Measurements from ENCODE around the gene DNAJC6.
"Not testable (repeated sequence)": the region's sequence is repeated elsewhere in the genome, so short reads cannot be mapped to it uniquely, and the experiment has no call there.

DNAJC6 gene

GRCh38 chr1:65431111-65431705 is 121.9 kb downstream of the DNAJC6 start:
- DNase-seq (ENCODE audit: low read depth) = no peak

DNA sequence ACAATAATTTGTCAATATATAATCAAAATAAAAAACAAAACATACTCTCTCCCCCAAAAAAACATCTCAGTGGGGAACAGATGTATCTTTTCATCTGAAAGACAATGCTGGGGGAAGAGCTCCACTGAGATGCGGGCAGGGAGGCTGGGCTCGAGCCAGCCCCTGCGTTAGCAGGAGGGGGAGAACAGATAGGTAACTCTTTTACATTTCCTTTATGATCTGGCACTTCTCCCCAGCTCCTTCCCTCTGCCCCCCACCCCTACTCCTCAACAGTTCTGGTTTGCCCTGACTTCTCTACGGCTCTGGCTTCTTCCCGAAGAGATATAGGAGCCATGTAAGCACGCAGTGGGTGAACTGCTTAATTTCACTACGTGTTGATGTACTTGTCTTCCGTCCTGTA is 123.6 kb downstream of the DNAJC6 start:
- DNase-seq (ENCODE audit: low read depth) = no peak

GRCh38 chr1:65434255-65434654 is 124.9 kb downstream of the DNAJC6 start:
- no peak for DNase-seq (ENCODE audit: low read depth)

GRCh38 chr1:65434760-65435159 is 125.4 kb downstream of the DNAJC6 start:
- DNase-seq (ENCODE audit: low read depth) = no peak

DNA sequence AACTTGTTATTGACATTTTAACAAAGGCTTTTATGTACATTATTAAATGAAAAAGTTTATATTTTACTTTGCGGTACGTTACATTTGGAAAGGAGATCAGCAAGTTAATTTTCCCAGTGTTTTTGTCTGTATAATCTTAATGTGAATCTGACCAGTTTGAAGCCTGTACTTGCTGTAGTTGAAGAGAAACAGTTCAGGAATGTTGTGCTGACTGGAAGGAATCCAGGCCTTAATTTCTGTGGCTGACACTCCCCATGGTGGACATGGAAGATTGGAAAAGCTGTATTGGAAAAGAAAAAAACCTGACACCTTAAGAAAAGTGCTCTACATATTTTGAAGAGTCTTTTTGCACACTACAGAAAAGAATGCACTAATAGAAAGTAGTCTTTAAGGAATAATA is 126.6 kb downstream of the DNAJC6 start:
- no peak for DNase-seq (ENCODE audit: low read depth)

- DNase-seq (ENCODE audit: low read depth) = no peak
These were observed 128.3 kb downstream of the DNAJC6 start for GRCh38 chr1:65437616-65438015.

DNA sequence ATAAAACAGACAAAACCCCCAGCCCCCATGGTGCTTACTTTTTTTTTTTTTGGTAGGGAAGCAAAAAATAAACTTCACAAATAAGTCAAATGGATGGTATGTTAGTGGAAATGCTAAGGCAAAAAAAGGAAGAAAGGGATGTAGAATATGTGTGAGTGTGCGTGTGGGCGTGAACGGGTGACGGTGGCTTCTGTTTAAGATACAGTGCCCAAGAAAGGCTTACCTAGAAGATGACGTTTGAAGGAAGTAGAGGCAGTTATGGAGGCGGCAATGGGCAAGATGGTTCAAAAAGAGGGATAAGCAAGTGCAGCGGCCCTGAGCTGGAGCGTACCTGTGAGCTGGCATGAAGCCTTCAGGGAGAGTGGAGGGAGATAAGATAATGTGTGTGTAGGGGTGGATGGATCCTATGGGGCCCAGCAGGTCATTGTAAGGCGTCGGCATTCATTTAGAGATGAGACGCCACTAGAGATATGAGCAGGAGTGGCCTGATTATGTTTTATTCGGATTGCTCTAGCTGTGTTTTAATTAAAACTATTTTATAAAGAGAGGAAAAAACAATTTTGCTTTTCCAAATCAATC is 131.1 kb downstream of the DNAJC6 start:
- no peak for DNase-seq (ENCODE audit: low read depth)

DNA sequence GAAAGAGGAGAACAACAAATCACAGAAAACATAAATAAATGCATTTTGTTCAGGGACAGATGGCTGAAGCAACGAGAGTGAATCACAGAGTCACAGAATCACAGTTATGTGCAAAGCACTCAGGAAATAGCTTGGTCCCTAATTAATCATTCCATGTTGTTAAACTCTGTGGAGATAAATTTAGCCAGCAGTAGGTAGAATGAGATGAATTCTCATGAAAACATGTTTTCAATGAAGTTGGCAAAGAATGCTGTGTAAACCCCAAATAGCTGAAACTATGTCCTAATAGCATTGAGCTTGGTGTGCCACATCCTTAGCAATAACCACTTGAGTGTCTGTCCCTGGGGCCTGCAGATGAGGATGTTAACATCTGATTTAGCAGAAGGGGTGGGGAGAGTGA is 131.6 kb downstream of the DNAJC6 start:
- no peak for DNase-seq (ENCODE audit: low read depth)

- no peak for DNase-seq (ENCODE audit: low read depth)
These were observed 132.1 kb downstream of the DNAJC6 start for GRCh38 chr1:65441464-65441863.

DNA sequence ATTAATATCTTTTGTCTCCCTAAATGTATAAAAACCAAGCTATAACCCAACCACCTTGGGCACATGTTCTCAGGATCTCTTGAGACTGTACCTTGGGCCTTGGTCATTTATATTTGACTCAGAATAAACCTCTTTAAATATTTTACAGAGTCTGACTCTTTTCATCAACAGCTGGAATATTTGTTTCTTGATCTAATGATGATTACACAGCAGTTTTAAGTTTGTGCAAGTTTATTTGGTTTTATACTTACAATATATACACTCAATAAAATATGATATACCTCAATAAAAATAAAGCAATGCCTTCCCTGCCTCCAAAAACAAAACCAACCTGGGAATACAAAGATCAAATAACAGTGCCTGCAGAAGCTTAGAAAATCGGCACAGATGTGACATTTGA is 133.1 kb downstream of the DNAJC6 start:
- DNase-seq (ENCODE audit: low read depth) = no peak

DNA sequence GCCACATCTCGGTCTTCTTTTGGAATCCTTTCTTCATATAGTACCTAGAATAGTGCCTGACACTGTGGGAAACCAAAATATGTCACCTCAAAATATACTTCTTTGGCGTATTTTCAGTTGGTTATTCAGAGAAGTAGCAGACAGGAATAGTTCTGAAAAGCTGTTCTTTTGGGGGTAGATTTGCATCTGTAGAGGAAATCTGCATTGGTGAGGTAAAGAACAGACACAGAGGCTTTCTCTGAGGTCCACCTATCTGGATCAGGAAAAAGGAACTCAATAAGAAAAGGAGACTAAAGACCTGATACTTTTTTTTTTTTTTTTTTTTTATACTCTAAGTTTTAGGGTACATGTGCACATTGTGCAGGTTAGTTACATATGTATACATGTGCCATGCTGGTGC is 134.3 kb downstream of the DNAJC6 start:
- DNase-seq (ENCODE audit: low read depth) = no peak

GRCh38 chr1:65444128-65444640 is 134.8 kb downstream of the DNAJC6 start:
- DNase-seq (ENCODE audit: low read depth) = no peak

GRCh38 chr1:65445837-65446236 is 136.5 kb downstream of the DNAJC6 start:
- DNase-seq (ENCODE audit: low read depth) = no peak

DNA sequence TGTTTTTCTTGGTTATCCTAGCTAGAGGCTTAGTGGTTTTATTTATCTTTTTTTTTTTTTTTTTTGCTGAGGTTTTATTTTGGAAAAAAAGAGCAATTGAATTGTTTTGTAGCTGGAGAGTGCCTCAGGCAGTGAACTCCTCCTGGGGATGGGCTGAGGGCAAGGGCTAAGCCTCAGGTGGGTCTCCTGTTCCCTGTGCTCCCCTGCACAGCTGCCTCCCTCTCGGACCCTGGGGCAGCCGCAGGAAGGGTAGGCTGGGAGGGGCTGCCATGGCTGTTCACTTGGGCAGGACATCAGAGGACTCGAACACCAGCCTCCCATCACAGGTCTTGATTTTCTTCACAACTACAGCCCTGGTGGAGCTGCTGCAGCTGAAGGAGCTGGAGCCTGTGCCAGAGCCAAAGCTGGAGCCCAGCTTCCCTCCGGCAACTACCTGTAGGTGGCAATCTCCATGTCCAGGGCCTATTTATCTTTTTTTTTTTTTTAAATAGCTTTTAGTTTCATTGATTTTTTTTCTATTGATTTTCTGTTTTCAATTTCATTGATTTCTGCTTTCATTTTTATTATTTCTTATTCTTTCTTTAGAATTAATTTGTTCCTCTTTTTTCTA is 140.0 kb downstream of the DNAJC6 start:
- no peak for DNase-seq (ENCODE audit: low read depth)

DNA sequence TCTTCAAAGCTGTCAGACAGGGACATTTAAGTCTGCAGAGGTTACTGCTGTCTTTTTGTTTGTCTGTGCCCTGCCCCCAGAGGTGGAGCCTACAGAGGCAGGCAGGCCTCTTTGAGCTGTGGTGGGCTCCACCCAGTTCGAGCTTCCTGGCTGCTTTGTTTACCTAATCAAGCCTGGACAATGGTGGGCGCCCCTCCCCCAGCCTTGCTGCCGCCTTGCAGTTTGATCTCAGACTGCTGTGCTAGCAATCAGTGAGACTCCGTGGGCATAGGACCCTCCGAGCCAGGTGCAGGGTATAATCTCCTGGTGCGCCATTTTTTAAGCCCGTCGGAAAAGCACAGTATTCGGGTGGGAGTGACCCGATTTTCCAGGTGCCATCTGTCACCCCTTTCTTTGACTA is 146.3 kb downstream of the DNAJC6 start:
- not testable (repeated sequence) for DNase-seq (ENCODE audit: low read depth)

DNA sequence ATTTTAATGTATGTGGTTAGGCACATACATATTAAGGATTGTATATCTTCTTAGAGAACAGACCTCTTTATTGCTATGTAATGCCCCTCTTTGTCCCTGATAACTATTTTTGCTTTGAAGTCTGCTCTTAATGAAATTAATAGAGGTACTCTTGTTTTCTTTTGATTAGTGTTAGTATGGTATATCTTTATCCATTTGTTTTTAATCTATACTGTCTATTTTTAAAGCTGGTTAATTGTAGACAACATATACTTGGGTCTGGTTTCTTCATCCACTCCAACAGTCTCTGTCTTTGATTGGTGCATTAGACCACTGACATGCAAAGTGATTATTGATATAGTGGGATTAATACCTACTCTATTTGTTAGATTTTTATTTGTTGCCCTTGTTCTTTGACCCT is 147.1 kb downstream of the DNAJC6 start:
- DNase-seq (ENCODE audit: low read depth) = no peak

GRCh38 chr1:65457868-65458267 is 148.5 kb downstream of the DNAJC6 start:
- DNase-seq (ENCODE audit: low read depth) = no peak

- DNase-seq (ENCODE audit: low read depth) = no peak
These were observed 149.5 kb downstream of the DNAJC6 start for GRCh38 chr1:65458730-65459396.

- DNase-seq (ENCODE audit: low read depth) = no peak
These were observed 150.0 kb downstream of the DNAJC6 start for GRCh38 chr1:65459397-65459768.
